H1 (cell line): Measurements from ENCODE around the gene GMIP. TPM values are rescaled to one million over a fixed set of nuclear protein-coding genes. Genes with fewer than 3 reads are reported as not detected.

ENCODE experiments used
- CTCF ChIA-PET: fragments of 300-600 bp; sonication (Branson Sonifier 250); formaldehyde crosslinking; loops from one replicate; lab custom pipeline; 2021; ENCODE audit not compliant: partially characterized antibody; lab: Charles Lee
- POLR2A ChIA-PET: fragments of 300-600 bp; sonication (Branson Sonifier 250); formaldehyde crosslinking; loops from one replicate; lab custom pipeline; 2021; ENCODE audit warnings: inconsistent platforms; ENCODE audit not compliant: partially characterized antibody; lab: Charles Lee
- DNase-seq, 2 experiments: peaks; one replicate each; pipeline versions ENCODE4 v3.0.0 to v3.0.0-alpha.2; 2010 to 2022; ENCODE audit warnings: low spot score in 2 of 2, low read depth in 1 of 2, mixed read lengths in 1 of 2
- FAIRE-seq: peaks from 2 replicates; lab custom pipeline; 2011; peaks lifted over from hg19 to GRCh38; lab: Jason Lieb, UNC
- H2AFZ ChIP-seq: 2 replicates; pipeline ENCODE4 v1.8.1; 2012; ENCODE audit warnings: low read length, inconsistent platforms
- H2AK5ac ChIP-seq: 2 replicates; pipeline ENCODE4 v1.6.1; 2013; ENCODE audit warnings: low read depth, low read length
- H2BK120ac ChIP-seq: replicated peaks from 2 replicates; pipeline ENCODE3; 2013; ENCODE audit warnings: low read depth, low read length, inconsistent platforms
- H2BK12ac ChIP-seq: 2 replicates; pipeline ENCODE4 v1.6.1; 2013; ENCODE audit warnings: low read depth, low read length
- H2BK15ac ChIP-seq: 2 replicates; pipeline ENCODE4 v1.6.1; 2013; ENCODE audit warnings: low read length
- H2BK20ac ChIP-seq: 2 replicates; pipeline ENCODE4 v1.6.1; 2013; ENCODE audit warnings: low read length
- H2BK5ac ChIP-seq: 2 replicates; pipeline ENCODE4 v1.6.1; 2013; ENCODE audit warnings: low read depth, low read length
- H3K14ac ChIP-seq: 2 replicates; pipeline ENCODE4 v1.6.1; 2013; ENCODE audit warnings: inconsistent platforms; ENCODE audit not compliant: insufficient read length
- H3K18ac ChIP-seq: 2 replicates; pipeline ENCODE4 v1.6.1; 2013; ENCODE audit warnings: low read length; ENCODE audit errors: extremely low read depth
- H3K23ac ChIP-seq: 2 replicates; pipeline ENCODE4 v1.6.1; 2013; ENCODE audit warnings: inconsistent platforms; ENCODE audit not compliant: insufficient read length
- H3K23me2 ChIP-seq: 2 replicates; pipeline ENCODE4 v1.6.1; 2013; ENCODE audit warnings: low read depth, low read length
- H3K27ac ChIP-seq: 2 replicates; pipeline ENCODE4 v1.6.1; 2011; ENCODE audit warnings: low read depth, low read length, inconsistent platforms
- H3K27me3 ChIP-seq, 4 experiments: replicated peaks in 1 of 4; 1 replicate in 1 of 4; 2 replicates in 3 of 4; pipeline versions ENCODE4 v1.6.1 to v1.8.1; 2011 to 2013; ENCODE audit warnings: low read length in 3 of 4, mild to moderate bottlenecking in 3 of 4, inconsistent platforms in 2 of 4, mixed read lengths in 2 of 4, moderate library complexity in 1 of 4; ENCODE audit not compliant: control insufficient read depth in 3 of 4, insufficient read depth in 3 of 4; ENCODE audit errors: extremely low read depth in 1 of 4
- H3K36me3 ChIP-seq, 4 experiments: 2 replicates each; pipeline versions ENCODE4 v1.6.1 to v1.8.1; 2011 to 2013; ENCODE audit warnings: mild to moderate bottlenecking in 4 of 4, low read length in 3 of 4, moderate library complexity in 2 of 4, control low read depth in 1 of 4, inconsistent platforms in 1 of 4; ENCODE audit not compliant: insufficient read depth in 4 of 4, control insufficient read depth in 2 of 4
- H3K4ac ChIP-seq: replicated peaks from 2 replicates; pipeline ENCODE3; 2013; ENCODE audit warnings: low read length, low read depth, mixed read lengths, inconsistent platforms; ENCODE audit not compliant: insufficient read length
- H3K4me1 ChIP-seq, 4 experiments: replicated peaks in 1 of 4; 1 replicate in 1 of 4; 2 replicates in 3 of 4; pipeline versions ENCODE4 v1.6.1 to v1.8.1; 2011 to 2013; ENCODE audit warnings: low read length in 3 of 4, inconsistent platforms in 2 of 4, mixed read lengths in 1 of 4; ENCODE audit not compliant: insufficient read depth in 4 of 4, control insufficient read depth in 3 of 4
- H3K4me2 ChIP-seq, 2 experiments: 2 replicates each; pipeline versions ENCODE4 v1.6.1 to v1.8.1; 2011 to 2013; ENCODE audit warnings: low read depth in 2 of 2, low read length in 2 of 2, control low read depth in 1 of 2, inconsistent platforms in 1 of 2, mild to moderate bottlenecking in 1 of 2; ENCODE audit not compliant: insufficient read depth in 1 of 2
- H3K4me3 ChIP-seq, 4 experiments: fragments of 200-600, 300-600 bp in 1 of 4; sonication (generic), shearing (Covaris generic), sonication (Bioruptor Twin) in 1 of 4; 2 replicates each; pipeline versions ENCODE4 v1.5.1 to v1.8.1; 2011 to 2016; ENCODE audit warnings: low read length in 4 of 4, low read depth in 3 of 4, control low read depth in 2 of 4, inconsistent platforms in 2 of 4, mild to moderate bottlenecking in 2 of 4, mixed read lengths in 1 of 4, moderate library complexity in 1 of 4; ENCODE audit not compliant: insufficient read depth in 2 of 4; ENCODE audit errors: extremely low read depth in 1 of 4
- H3K56ac ChIP-seq: replicated peaks from 2 replicates; pipeline ENCODE3; 2013; ENCODE audit warnings: low read depth, mild to moderate bottlenecking, mixed read lengths, low read length, inconsistent platforms; ENCODE audit not compliant: insufficient read length
- H3K79me1 ChIP-seq: 2 replicates; pipeline ENCODE4 v1.6.1; 2013; ENCODE audit warnings: low read depth, low read length, control low read depth
- H3K79me2 ChIP-seq, 2 experiments: 2 replicates each; pipeline versions ENCODE4 v1.6.1 to v1.8.1; 2012 to 2013; ENCODE audit warnings: low read length in 2 of 2, mild to moderate bottlenecking in 2 of 2, inconsistent platforms in 1 of 2; ENCODE audit not compliant: insufficient read depth in 2 of 2, control insufficient read depth in 1 of 2
- H3K9ac ChIP-seq, 4 experiments: replicated peaks in 1 of 4; 1 replicate in 1 of 4; 2 replicates in 3 of 4; pipeline versions ENCODE4 v1.6.1 to v1.8.1; 2011 to 2013; ENCODE audit warnings: low read depth in 3 of 4, low read length in 3 of 4, control low read depth in 2 of 4, mild to moderate bottlenecking in 2 of 4, moderate library complexity in 2 of 4, inconsistent platforms in 1 of 4; ENCODE audit errors: extremely low read depth in 1 of 4
- H3K9me3 ChIP-seq, 2 experiments: 2 replicates each; pipeline versions ENCODE4 v1.6.1 to v1.8.1; 2012 to 2013; ENCODE audit warnings: mild to moderate bottlenecking in 2 of 2, moderate library complexity in 2 of 2, control low read depth in 1 of 2, inconsistent platforms in 1 of 2, low read depth in 1 of 2, low read length in 1 of 2, mixed read lengths in 1 of 2; ENCODE audit not compliant: insufficient read depth in 2 of 2
- H4K20me1 ChIP-seq, 2 experiments: replicated peaks in 1 of 2; 2 replicates each; pipeline versions ENCODE3 to v1.8.1; 2011 to 2013; ENCODE audit warnings: inconsistent platforms in 2 of 2, low read length in 2 of 2, mild to moderate bottlenecking in 1 of 2; ENCODE audit not compliant: insufficient read depth in 2 of 2, control insufficient read depth in 1 of 2
- H4K5ac ChIP-seq: 2 replicates; pipeline ENCODE4 v1.6.1; 2013; ENCODE audit warnings: low read length, low read depth, mixed read lengths, inconsistent platforms; ENCODE audit not compliant: insufficient read length
- H4K8ac ChIP-seq: 2 replicates; pipeline ENCODE4 v1.8.0; 2013; ENCODE audit warnings: mild to moderate bottlenecking, moderate library complexity, low read length, inconsistent platforms; ENCODE audit not compliant: insufficient read depth; ENCODE audit errors: extremely low read depth
- H4K91ac ChIP-seq: replicated peaks from 2 replicates; pipeline ENCODE3; 2013; ENCODE audit warnings: low read length, mixed read lengths, inconsistent platforms; ENCODE audit not compliant: insufficient read length
- ATF3 ChIP-seq: IDR thresholded peaks from 2 replicates; pipeline ENCODE4 v1.6.1; 2011; ENCODE audit warnings: low read depth, mild to moderate bottlenecking, low read length; ENCODE audit not compliant: insufficient read depth
- BCL11A ChIP-seq, 2 experiments: IDR thresholded peaks; one replicate each; pipeline ENCODE4 v1.6.1; 2011; ENCODE audit warnings: low read depth in 2 of 2, low read length in 2 of 2, mild to moderate bottlenecking in 2 of 2
- EZH2 ChIP-seq: fragments of 200-600 bp; sonication (generic); IDR thresholded peaks from 2 replicates; pipeline ENCODE4 v1.7.1; 2012; ENCODE audit warnings: low read depth, mild to moderate bottlenecking, moderate library complexity, low read length, inconsistent platforms; ENCODE audit not compliant: severe bottlenecking
- HDAC6 ChIP-seq: IDR thresholded peaks from one replicate; pipeline ENCODE4 v1.7.1; 2012; ENCODE audit warnings: low read depth, mild to moderate bottlenecking, inconsistent platforms, low read length, moderate library complexity
- NANOG ChIP-seq: IDR thresholded peaks from 2 replicates; pipeline ENCODE4 v1.6.1; 2011; ENCODE audit warnings: low read length, low read depth, mild to moderate bottlenecking, inconsistent platforms; ENCODE audit not compliant: insufficient read depth, poor library complexity, severe bottlenecking
- NRF1 ChIP-seq: IDR thresholded peaks from 2 replicates; pipeline ENCODE4 v1.6.1; 2011; ENCODE audit warnings: mild to moderate bottlenecking, low read depth, low read length, improper control_type of control experiment
- POU5F1 ChIP-seq: IDR thresholded peaks from 2 replicates; pipeline ENCODE4 v1.6.1; 2011; ENCODE audit warnings: low read depth, mild to moderate bottlenecking, low read length, moderate library complexity
- SAP30 ChIP-seq: fragments of 300-600 bp; sonication (generic); IDR thresholded peaks from 2 replicates; pipeline ENCODE4 v1.7.1; 2012; ENCODE audit warnings: low read length, moderate library complexity, mild to moderate bottlenecking, inconsistent platforms; ENCODE audit not compliant: insufficient read depth, insufficient replicate concordance
- SIX5 ChIP-seq: IDR thresholded peaks from 2 replicates; pipeline ENCODE4 v1.6.1; 2011; ENCODE audit warnings: mild to moderate bottlenecking, low read depth, low read length
- SP2 ChIP-seq: IDR thresholded peaks from 2 replicates; pipeline ENCODE4 v1.6.1; 2012; ENCODE audit warnings: mild to moderate bottlenecking, low read length, inconsistent platforms
- USF2 ChIP-seq: IDR thresholded peaks from 2 replicates; pipeline ENCODE4 v1.6.1; 2011; ENCODE audit warnings: low read length, improper control_type of control experiment
- ZNF274 ChIP-seq: IDR thresholded peaks from 2 replicates; pipeline ENCODE4 v1.7.0; 2012; ENCODE audit warnings: low read length, borderline replicate concordance; ENCODE audit errors: extremely low read depth
- WGBS, 2 experiments: shearing (Covaris generic) in 1 of 2; methylation state at CpG; one replicate each; pipeline versions ENCODE4 v1.1.6 to v1.1.7; 2013 to 2015; ENCODE audit warnings: low lambda C conversion rate in 2 of 2, mixed read lengths in 2 of 2, inconsistent platforms in 1 of 2, low coverage in 1 of 2, missing lambda C conversion rate in 1 of 2; ENCODE audit not compliant: insufficient replicate concordance in 2 of 2, insufficient coverage in 1 of 2, insufficient read length in 1 of 2; ENCODE audit errors: extremely low coverage in 1 of 2, missing lambda C conversion rate in 1 of 2; 5-methylcytosine and 5-hydroxymethylcytosine counted together
- polyA plus RNA-seq, 7 experiments: library from polyadenylated mRNA; depleted of rRNA in 3 of 7; stranded (reverse) in 5 of 7; unstranded in 2 of 7; fragments of >200 nt in 5 of 7; fragments of 200-250 nt in 2 of 7; gene quantifications; 1 replicate in 5 of 7; 2 replicates in 1 of 7; 4 replicates in 1 of 7; pipeline versions ENCODE4 v1.2.1 to v1.2.3, GENCODE V29; 2011 to 2013; ENCODE audit warnings: missing spikeins in 2 of 7, mixed read lengths in 2 of 7
- total RNA-seq: library from RNA; stranded (reverse); fragmentation: NEBNext Ultra II Directional; extraction: Animal tissue kit (Norgen Biotek cat#: 25700); gene quantifications from 2 replicates; pipeline ENCODE4 v1.2.1, GENCODE V29; 2021

Gene GMIP
- total and polyA plus RNA-seq, 2 of the 8 experiments (the other 6 are each of a cell fraction or from before 2014, with no cell fraction given), result 5.7 to 18.1 TPM

- H3K27ac ChIP-seq, result no peak overlapping the region
- no peak for FAIRE-seq
- H2BK12ac ChIP-seq, result no peak overlapping the region
- no peak overlapping the region for H2BK120ac ChIP-seq
- POLR2A ChIA-PET, result interaction anchor here (1.1 to 1.6 kb wide), 2 partner anchors 21 to 47 kb away, joined by 3 to 4 read pairs; partner anchors contain the start of gene LPAR2
- no peak overlapping the region for H4K8ac ChIP-seq
- no peak overlapping the region for H3K56ac ChIP-seq
- H3K4me3 ChIP-seq, result no peak overlapping the region
- H4K20me1 ChIP-seq, result peaks cover 0 to 2% of the 10 kb centered on the region in 2 experiments
- no peaks in the 10 kb centered on the region for H3K23me2 ChIP-seq
- H3K79me1 ChIP-seq, result no peaks in the 10 kb centered on the region
- H2AFZ ChIP-seq, result no peak overlapping the region
- no peak for DNase-seq
- H2AK5ac ChIP-seq, result no peak overlapping the region
- no peak overlapping the region for H3K14ac ChIP-seq
- H3K79me2 ChIP-seq, result no peaks in the 10 kb centered on the region
- no peak overlapping the region for H2BK5ac ChIP-seq
- H3K4ac ChIP-seq, result no peak overlapping the region
- no peaks in the 10 kb centered on the region for H3K36me3 ChIP-seq
- no peak overlapping the region for H4K91ac ChIP-seq
- H3K4me1 ChIP-seq, result peaks cover 0 to 2% (median 0%) of the 10 kb centered on the region in 4 experiments; a peak in 1 of 7 replicates
- H3K27me3 ChIP-seq, result no peaks in the 10 kb centered on the region; a peak in 1 of 7 replicates
- H3K23ac ChIP-seq, result no peak overlapping the region
- H3K4me2 ChIP-seq, result no peak overlapping the region
- H2BK20ac ChIP-seq, result no peak overlapping the region
- H4K5ac ChIP-seq, result no peak overlapping the region
- H2BK15ac ChIP-seq, result 0 out of 2 replicates have a peak overlapping the region, but pooled peaks have one; percentile 61
- H3K18ac ChIP-seq, result no peak overlapping the region
- no peaks in the 10 kb centered on the region for H3K9me3 ChIP-seq
- 94% methylated on average over 13 of the region's 13 CpGs; no CpG with 5 or more reads in 1 of the 2 experiments for WGBS, 2 experiments
- CTCF ChIA-PET, result interaction anchor here (1.0 to 11.1 kb wide), 2 partner anchors 27 to 63 kb away, joined by 3 to 101 read pairs; partner anchors contain the start of gene GMIP
- H3K9ac ChIP-seq, result no peak overlapping the region
- TF ChIP-seq USF2 (no peak), ATF3 (no peak), SIX5 (no peak), NANOG (no peak), HDAC6 (no peak), SAP30 (no peak), SP2 (no peak), NRF1 (no peak), EZH2 (no peak), POU5F1 (no peak), BCL11A (IDR thresholded peaks at IDR 0.05; ENCODE audit: low read depth in 2 of 2, low read length in 2 of 2) (no peak), ZNF274 (no peak)
Observed at GRCh38 chr19:19581391-19581790, 62.1 kb downstream of the GMIP start.
